H1 (cell line): ENCODE data around the gene SELENOI. TPM values are rescaled to one million over a fixed set of nuclear protein-coding genes. Genes with fewer than 3 reads are reported as not detected.

Experiments used
- EZH2 ChIP-seq: fragments of 200-600 bp; sonication (generic); IDR thresholded peaks from 2 replicates; pipeline ENCODE4 v1.7.1; 2012; ENCODE audit warnings: low read depth, mild to moderate bottlenecking, moderate library complexity, low read length, inconsistent platforms; ENCODE audit not compliant: severe bottlenecking
- FOSL1 ChIP-seq: IDR thresholded peaks from 2 replicates; pipeline ENCODE4 v1.6.1; 2011; ENCODE audit warnings: mild to moderate bottlenecking, low read depth, low read length, moderate library complexity; ENCODE audit not compliant: insufficient read depth
- HDAC2 ChIP-seq, 2 experiments: fragments of 300-600 bp in 1 of 2; sonication (generic) in 1 of 2; IDR thresholded peaks; 2 replicates each; pipeline ENCODE4 v1.6.1; 2011 to 2012; ENCODE audit warnings: low read depth in 2 of 2, low read length in 2 of 2, mild to moderate bottlenecking in 2 of 2, moderate library complexity in 2 of 2, borderline replicate concordance in 1 of 2, inconsistent platforms in 1 of 2
- JUND ChIP-seq: IDR thresholded peaks from 2 replicates; pipeline ENCODE4 v1.6.1; 2011; ENCODE audit warnings: mild to moderate bottlenecking, improper control_type of control experiment, low read length
- SP2 ChIP-seq: IDR thresholded peaks from 2 replicates; pipeline ENCODE4 v1.6.1; 2012; ENCODE audit warnings: mild to moderate bottlenecking, low read length, inconsistent platforms
- TEAD4 ChIP-seq: IDR thresholded peaks from 2 replicates; pipeline ENCODE4 v1.6.1; 2012; ENCODE audit warnings: low read depth, low read length, inconsistent platforms, mixed read lengths
- polyA plus RNA-seq, 7 experiments: library from polyadenylated mRNA; depleted of rRNA in 3 of 7; stranded (reverse) in 5 of 7; unstranded in 2 of 7; fragments of >200 nt in 5 of 7; fragments of 200-250 nt in 2 of 7; gene quantifications; 1 replicate in 5 of 7; 2 replicates in 1 of 7; 4 replicates in 1 of 7; pipeline versions ENCODE4 v1.2.1 to v1.2.3, GENCODE V29; 2011 to 2013; ENCODE audit warnings: missing spikeins in 2 of 7, mixed read lengths in 2 of 7
- total RNA-seq: library from RNA; stranded (reverse); fragmentation: NEBNext Ultra II Directional; extraction: Animal tissue kit (Norgen Biotek cat#: 25700); gene quantifications from 2 replicates; pipeline ENCODE4 v1.2.1, GENCODE V29; 2021
- TF ChIP-seq, protein P1 (sequence below): fragments of 300-600 bp; sonication (generic); IDR thresholded peaks from 2 replicates; pipeline ENCODE4 v1.7.1; 2012; ENCODE audit warnings: low read length, moderate library complexity, mild to moderate bottlenecking, inconsistent platforms; ENCODE audit not compliant: insufficient replicate concordance

The SELENOI gene
- total and polyA plus RNA-seq, 2 of the 8 experiments (the other 6 are each of a cell fraction or from before 2014, with no cell fraction given) = 15.9 to 63.8 TPM

- TF ChIP-seq, protein P1, sequence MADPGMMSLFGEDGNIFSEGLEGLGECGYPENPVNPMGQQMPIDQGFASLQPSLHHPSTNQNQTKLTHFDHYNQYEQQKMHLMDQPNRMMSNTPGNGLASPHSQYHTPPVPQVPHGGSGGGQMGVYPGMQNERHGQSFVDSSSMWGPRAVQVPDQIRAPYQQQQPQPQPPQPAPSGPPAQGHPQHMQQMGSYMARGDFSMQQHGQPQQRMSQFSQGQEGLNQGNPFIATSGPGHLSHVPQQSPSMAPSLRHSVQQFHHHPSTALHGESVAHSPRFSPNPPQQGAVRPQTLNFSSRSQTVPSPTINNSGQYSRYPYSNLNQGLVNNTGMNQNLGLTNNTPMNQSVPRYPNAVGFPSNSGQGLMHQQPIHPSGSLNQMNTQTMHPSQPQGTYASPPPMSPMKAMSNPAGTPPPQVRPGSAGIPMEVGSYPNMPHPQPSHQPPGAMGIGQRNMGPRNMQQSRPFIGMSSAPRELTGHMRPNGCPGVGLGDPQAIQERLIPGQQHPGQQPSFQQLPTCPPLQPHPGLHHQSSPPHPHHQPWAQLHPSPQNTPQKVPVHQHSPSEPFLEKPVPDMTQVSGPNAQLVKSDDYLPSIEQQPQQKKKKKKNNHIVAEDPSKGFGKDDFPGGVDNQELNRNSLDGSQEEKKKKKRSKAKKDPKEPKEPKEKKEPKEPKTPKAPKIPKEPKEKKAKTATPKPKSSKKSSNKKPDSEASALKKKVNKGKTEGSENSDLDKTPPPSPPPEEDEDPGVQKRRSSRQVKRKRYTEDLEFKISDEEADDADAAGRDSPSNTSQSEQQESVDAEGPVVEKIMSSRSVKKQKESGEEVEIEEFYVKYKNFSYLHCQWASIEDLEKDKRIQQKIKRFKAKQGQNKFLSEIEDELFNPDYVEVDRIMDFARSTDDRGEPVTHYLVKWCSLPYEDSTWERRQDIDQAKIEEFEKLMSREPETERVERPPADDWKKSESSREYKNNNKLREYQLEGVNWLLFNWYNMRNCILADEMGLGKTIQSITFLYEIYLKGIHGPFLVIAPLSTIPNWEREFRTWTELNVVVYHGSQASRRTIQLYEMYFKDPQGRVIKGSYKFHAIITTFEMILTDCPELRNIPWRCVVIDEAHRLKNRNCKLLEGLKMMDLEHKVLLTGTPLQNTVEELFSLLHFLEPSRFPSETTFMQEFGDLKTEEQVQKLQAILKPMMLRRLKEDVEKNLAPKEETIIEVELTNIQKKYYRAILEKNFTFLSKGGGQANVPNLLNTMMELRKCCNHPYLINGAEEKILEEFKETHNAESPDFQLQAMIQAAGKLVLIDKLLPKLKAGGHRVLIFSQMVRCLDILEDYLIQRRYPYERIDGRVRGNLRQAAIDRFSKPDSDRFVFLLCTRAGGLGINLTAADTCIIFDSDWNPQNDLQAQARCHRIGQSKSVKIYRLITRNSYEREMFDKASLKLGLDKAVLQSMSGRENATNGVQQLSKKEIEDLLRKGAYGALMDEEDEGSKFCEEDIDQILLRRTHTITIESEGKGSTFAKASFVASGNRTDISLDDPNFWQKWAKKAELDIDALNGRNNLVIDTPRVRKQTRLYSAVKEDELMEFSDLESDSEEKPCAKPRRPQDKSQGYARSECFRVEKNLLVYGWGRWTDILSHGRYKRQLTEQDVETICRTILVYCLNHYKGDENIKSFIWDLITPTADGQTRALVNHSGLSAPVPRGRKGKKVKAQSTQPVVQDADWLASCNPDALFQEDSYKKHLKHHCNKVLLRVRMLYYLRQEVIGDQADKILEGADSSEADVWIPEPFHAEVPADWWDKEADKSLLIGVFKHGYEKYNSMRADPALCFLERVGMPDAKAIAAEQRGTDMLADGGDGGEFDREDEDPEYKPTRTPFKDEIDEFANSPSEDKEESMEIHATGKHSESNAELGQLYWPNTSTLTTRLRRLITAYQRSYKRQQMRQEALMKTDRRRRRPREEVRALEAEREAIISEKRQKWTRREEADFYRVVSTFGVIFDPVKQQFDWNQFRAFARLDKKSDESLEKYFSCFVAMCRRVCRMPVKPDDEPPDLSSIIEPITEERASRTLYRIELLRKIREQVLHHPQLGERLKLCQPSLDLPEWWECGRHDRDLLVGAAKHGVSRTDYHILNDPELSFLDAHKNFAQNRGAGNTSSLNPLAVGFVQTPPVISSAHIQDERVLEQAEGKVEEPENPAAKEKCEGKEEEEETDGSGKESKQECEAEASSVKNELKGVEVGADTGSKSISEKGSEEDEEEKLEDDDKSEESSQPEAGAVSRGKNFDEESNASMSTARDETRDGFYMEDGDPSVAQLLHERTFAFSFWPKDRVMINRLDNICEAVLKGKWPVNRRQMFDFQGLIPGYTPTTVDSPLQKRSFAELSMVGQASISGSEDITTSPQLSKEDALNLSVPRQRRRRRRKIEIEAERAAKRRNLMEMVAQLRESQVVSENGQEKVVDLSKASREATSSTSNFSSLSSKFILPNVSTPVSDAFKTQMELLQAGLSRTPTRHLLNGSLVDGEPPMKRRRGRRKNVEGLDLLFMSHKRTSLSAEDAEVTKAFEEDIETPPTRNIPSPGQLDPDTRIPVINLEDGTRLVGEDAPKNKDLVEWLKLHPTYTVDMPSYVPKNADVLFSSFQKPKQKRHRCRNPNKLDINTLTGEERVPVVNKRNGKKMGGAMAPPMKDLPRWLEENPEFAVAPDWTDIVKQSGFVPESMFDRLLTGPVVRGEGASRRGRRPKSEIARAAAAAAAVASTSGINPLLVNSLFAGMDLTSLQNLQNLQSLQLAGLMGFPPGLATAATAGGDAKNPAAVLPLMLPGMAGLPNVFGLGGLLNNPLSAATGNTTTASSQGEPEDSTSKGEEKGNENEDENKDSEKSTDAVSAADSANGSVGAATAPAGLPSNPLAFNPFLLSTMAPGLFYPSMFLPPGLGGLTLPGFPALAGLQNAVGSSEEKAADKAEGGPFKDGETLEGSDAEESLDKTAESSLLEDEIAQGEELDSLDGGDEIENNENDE = no peak
- no peak for TF ChIP-seq FOSL1
- no peak for TF ChIP-seq JUND
- TF ChIP-seq EZH2 = no peak
- TF ChIP-seq HDAC2 (IDR thresholded peaks at IDR 0.05; ENCODE audit: borderline replicate concordance in 1 of 2, low read depth in 2 of 2, low read length in 2 of 2) = no peak
- TF ChIP-seq TEAD4 = no peak
- TF ChIP-seq SP2 = no peak
Observed at GRCh38 chr2:26410764-26411243, 64.9 kb downstream of the SELENOI start (continued).
